Stimulated activated CD8-positive, alpha-beta memory T cell treated with anti-CD3 and anti-CD28 coated beads, Interleukin-2, amount 100 ng/mL, for 48 hours (primary cell): Measurements from ENCODE around the gene PEPD.

ENCODE experiments used
- DNase-seq, 2 donors: peaks; one replicate each; pipeline ENCODE4 v3.0.0-alpha.2; 2020; ENCODE audit warnings: low read depth in 2 of 2

Gene PEPD

GRCh38 chr19:33459222-33460090 is 62.1 kb downstream of the PEPD start:
- DNase-seq = no peak

GRCh38 chr19:33458807-33459206 is 62.8 kb downstream of the PEPD start:
- no peak for DNase-seq

- no peak for DNase-seq
Measured at GRCh38 chr19:33458171-33458633, 63.4 kb downstream of the PEPD start.

GRCh38 chr19:33456845-33457220 is 64.8 kb downstream of the PEPD start:
- DNase-seq = no peak

- DNase-seq = no peak
Measured at GRCh38 chr19:33456076-33456844, 65.3 kb downstream of the PEPD start.

GRCh38 chr19:33453265-33453664 is 68.3 kb downstream of the PEPD start:
- no peak for DNase-seq

- DNase-seq = no peak
Measured at GRCh38 chr19:33450689-33451088, 70.9 kb downstream of the PEPD start.

- no peak for DNase-seq
Measured at GRCh38 chr19:33449799-33450198, 71.8 kb downstream of the PEPD start.

- DNase-seq = no peak
Measured at GRCh38 chr19:33448159-33448516, 73.5 kb downstream of the PEPD start.

- no peak for DNase-seq
Measured at GRCh38 chr19:33447336-33448158, 74.0 kb downstream of the PEPD start.

- no peak for DNase-seq
Measured at GRCh38 chr19:33446330-33447293, 75.0 kb downstream of the PEPD start.

GRCh38 chr19:33445442-33446329 is 75.9 kb downstream of the PEPD start:
- DNase-seq = no peak

- DNase-seq = no peak
Measured at GRCh38 chr19:33444562-33445441, 76.8 kb downstream of the PEPD start.

GRCh38 chr19:33443638-33444561 is 77.7 kb downstream of the PEPD start:
- no peak for DNase-seq

- DNase-seq = no peak
Measured at GRCh38 chr19:33442706-33443105, 78.9 kb downstream of the PEPD start.

- DNase-seq = no peak
Measured at GRCh38 chr19:33441828-33442227, 79.8 kb downstream of the PEPD start.

GRCh38 chr19:33441277-33441699 is 80.3 kb downstream of the PEPD start:
- no peak for DNase-seq

GRCh38 chr19:33440682-33441081 is 80.9 kb downstream of the PEPD start:
- DNase-seq = no peak
